ENCODE results near the gene BSCL2.
"Not testable (repeated sequence)": the region's sequence is repeated elsewhere in the genome, so short reads cannot be mapped to it uniquely, and the experiment has no call there.

The BSCL2 gene

GRCh38 chr11:62747475-62748160 lies 40.4 kb upstream of the BSCL2 start:
- no peak for DNase-seq (ENCODE audit: low read depth)
- TF ChIP-seq, protein P1, sequence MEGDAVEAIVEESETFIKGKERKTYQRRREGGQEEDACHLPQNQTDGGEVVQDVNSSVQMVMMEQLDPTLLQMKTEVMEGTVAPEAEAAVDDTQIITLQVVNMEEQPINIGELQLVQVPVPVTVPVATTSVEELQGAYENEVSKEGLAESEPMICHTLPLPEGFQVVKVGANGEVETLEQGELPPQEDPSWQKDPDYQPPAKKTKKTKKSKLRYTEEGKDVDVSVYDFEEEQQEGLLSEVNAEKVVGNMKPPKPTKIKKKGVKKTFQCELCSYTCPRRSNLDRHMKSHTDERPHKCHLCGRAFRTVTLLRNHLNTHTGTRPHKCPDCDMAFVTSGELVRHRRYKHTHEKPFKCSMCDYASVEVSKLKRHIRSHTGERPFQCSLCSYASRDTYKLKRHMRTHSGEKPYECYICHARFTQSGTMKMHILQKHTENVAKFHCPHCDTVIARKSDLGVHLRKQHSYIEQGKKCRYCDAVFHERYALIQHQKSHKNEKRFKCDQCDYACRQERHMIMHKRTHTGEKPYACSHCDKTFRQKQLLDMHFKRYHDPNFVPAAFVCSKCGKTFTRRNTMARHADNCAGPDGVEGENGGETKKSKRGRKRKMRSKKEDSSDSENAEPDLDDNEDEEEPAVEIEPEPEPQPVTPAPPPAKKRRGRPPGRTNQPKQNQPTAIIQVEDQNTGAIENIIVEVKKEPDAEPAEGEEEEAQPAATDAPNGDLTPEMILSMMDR (IDR thresholded peaks at IDR 0.05; ENCODE audit: low read depth, low read length, missing control alignments) = no peak
- H3K4me3 ChIP-seq (ENCODE audit: low read depth, low read length) = no peak overlapping the region
- in situ Hi-C loops (cut with HindIII; ENCODE audit: low sequenced_read_pairs) = no loop called here

- in situ Hi-C loops (cut with HindIII; ENCODE audit: low sequenced_read_pairs) = no loop called here
- H3K4me3 ChIP-seq (ENCODE audit: low read depth, low read length) = no peak overlapping the region
- TF ChIP-seq, protein P1 (IDR thresholded peaks at IDR 0.05; ENCODE audit: low read depth, low read length, missing control alignments) = no peak
- no peak for DNase-seq (ENCODE audit: low read depth)
These were observed 30.0 kb upstream of the BSCL2 start for GRCh38 chr11:62737196-62737595.

DNA sequence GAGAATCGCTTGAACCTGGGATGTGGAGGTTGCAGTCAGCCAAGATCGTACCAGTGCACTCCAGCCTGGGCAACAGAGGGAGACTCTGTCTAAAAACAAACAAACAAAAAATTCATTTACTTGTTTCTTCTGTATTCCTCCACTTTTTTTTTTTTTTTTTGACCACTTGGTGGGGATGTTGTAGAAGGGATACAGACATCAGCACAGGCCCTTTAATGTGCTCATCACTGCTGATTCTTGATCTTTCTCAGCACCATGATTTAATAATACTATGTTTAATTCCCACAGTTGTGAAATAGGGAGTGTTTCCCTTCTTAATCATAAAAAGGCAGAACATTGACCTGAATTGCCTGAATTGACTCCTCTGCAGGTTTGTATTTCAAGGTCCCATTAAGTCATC lies 25.6 kb upstream of the BSCL2 start:
- DNase-seq (ENCODE audit: low read depth) = no peak

DNA sequence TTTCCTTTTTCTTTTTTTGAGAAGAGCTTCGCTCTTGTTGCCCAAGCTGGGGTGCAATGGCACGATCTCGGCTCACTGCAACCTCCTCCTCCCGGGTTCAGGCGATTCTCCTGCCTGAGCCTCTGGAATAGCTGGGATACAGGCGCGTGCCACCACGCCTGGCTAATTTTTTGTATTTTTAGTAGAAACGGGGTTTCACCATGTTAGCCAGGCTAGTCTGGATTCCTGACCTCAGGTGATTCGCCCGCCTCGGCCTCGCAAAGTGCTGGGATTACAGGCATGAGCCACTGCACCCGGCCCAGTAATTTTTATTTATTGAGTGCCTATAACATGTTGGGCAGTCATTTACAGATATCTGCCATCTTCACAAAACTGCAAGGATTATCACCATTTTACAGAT lies 22.9 kb upstream of the BSCL2 start:
- DNase-seq (ENCODE audit: low read depth); in situ Hi-C loops (cut with HindIII; ENCODE audit: low sequenced_read_pairs): not testable (repeated sequence)
- H3K4me3 ChIP-seq (ENCODE audit: low read depth, low read length) = peak overlapping the region; percentile 94

More for the DNA sequence above, 25.6 kb upstream of the BSCL2 start:
- H3K4me3 ChIP-seq (ENCODE audit: low read depth, low read length) = no peak overlapping the region
- in situ Hi-C loops (cut with HindIII; ENCODE audit: low sequenced_read_pairs) = no loop called here
- TF ChIP-seq, protein P1 (IDR thresholded peaks at IDR 0.05; ENCODE audit: low read depth, low read length, missing control alignments) = no peak

GRCh38 chr11:62728171-62728988 lies 21.2 kb upstream of the BSCL2 start, which contains the start of gene TTC9C:
Gene TTC9C (plus strand): TSS chr11:62728486. CDS start chr11:62728849, 363 bp downstream.
- in situ Hi-C loops (cut with HindIII; ENCODE audit: low sequenced_read_pairs) = no loop called here
- TF ChIP-seq, protein P1 (IDR thresholded peaks at IDR 0.05; ENCODE audit: low read depth, low read length, missing control alignments) = no peak
- peak within 1 kb of the TSS; percentile 94 for H3K4me3 ChIP-seq (ENCODE audit: low read depth, low read length)
- peak; percentile 57 for DNase-seq (ENCODE audit: low read depth)

DNA sequence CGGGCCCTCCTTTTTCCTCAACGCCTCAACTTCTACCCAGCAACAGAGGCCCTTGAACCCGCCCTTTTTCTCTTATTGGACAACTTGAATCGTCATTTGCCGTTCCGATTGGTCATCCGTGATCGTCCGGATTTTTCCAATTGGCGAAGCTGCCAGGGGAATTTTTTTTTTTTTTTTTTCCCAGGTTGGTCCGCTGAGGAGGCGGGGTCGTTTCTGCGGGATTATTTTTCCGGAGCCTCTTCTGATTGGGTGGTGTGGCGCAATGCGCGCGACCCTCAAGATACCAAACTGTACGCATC lies 20.6 kb upstream of the BSCL2 start:
- in situ Hi-C loops (cut with HindIII; ENCODE audit: low sequenced_read_pairs) = no loop called here
- H3K4me3 ChIP-seq (ENCODE audit: low read depth, low read length) = peak overlapping the region; percentile 94
- DNase-seq (ENCODE audit: low read depth) = peak; percentile 94
- TF ChIP-seq, protein P1 (IDR thresholded peaks at IDR 0.05; ENCODE audit: low read depth, low read length, missing control alignments) = no peak

Data from astrocyte of the cerebellum (primary cell).